Measurements from ENCODE around the gene OSBP2. TPM values are rescaled to one million over a fixed set of nuclear protein-coding genes. Genes with fewer than 3 reads are reported as not detected.

The OSBP2 gene
- total and polyA plus RNA-seq, 2 of the 13 experiments (the other 11 are each of a cell fraction or from before 2014, with no cell fraction given): 5.0 to 7.7 TPM

GRCh38 chr22:30894371-30894740, 199.7 kb downstream of the OSBP2 start:
- 87% methylated on average over 3 of the region's 3 CpGs for WGBS (ENCODE audit: low lambda C conversion rate)
- FAIRE-seq (no peak), ATAC-seq (no peak), DNase-seq (ENCODE audit: low spot score) (no peak)
- peaks cover 7 to 9% of the 10 kb centered on the region in 2 experiments; a peak in 4 of 5 replicates for H3K36me3 ChIP-seq (replicated peaks in 1 of 2; ENCODE audit: control insufficient read depth in 1 of 2, insufficient read depth in 2 of 2, low read length in 2 of 2)
- no peak overlapping the region for H3K4me2 ChIP-seq (ENCODE audit: low read depth, low read length)
- intact Hi-C loops (cut with micrococcal nuclease; ENCODE audit: unreplicated experiment): no loop called here
- no TSS peak for BruUV-seq (replicated peaks)
- no peak for TF ChIP-seq PPARG (CRISPR knock-in tag; conservative IDR thresholded peaks at IDR 0.05)
- TF ChIP-seq, protein P1, sequence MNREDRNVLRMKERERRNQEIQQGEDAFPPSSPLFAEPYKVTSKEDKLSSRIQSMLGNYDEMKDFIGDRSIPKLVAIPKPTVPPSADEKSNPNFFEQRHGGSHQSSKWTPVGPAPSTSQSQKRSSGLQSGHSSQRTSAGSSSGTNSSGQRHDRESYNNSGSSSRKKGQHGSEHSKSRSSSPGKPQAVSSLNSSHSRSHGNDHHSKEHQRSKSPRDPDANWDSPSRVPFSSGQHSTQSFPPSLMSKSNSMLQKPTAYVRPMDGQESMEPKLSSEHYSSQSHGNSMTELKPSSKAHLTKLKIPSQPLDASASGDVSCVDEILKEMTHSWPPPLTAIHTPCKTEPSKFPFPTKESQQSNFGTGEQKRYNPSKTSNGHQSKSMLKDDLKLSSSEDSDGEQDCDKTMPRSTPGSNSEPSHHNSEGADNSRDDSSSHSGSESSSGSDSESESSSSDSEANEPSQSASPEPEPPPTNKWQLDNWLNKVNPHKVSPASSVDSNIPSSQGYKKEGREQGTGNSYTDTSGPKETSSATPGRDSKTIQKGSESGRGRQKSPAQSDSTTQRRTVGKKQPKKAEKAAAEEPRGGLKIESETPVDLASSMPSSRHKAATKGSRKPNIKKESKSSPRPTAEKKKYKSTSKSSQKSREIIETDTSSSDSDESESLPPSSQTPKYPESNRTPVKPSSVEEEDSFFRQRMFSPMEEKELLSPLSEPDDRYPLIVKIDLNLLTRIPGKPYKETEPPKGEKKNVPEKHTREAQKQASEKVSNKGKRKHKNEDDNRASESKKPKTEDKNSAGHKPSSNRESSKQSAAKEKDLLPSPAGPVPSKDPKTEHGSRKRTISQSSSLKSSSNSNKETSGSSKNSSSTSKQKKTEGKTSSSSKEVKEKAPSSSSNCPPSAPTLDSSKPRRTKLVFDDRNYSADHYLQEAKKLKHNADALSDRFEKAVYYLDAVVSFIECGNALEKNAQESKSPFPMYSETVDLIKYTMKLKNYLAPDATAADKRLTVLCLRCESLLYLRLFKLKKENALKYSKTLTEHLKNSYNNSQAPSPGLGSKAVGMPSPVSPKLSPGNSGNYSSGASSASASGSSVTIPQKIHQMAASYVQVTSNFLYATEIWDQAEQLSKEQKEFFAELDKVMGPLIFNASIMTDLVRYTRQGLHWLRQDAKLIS (CRISPR knock-in tag; IDR thresholded peaks at IDR 0.05): no peak
- H2AFZ ChIP-seq (ENCODE audit: low read length): no peak overlapping the region
- no peak overlapping the region for H3K27ac ChIP-seq (ENCODE audit: extremely low read length, insufficient read depth, low read length)
- no peaks in the 10 kb centered on the region for H3K9me3 ChIP-seq (ENCODE audit: low read length)
- no peaks in the 10 kb centered on the region for H3K79me2 ChIP-seq (ENCODE audit: insufficient read depth, low read length)
- no peak overlapping the region for H3K4me3 ChIP-seq (replicated peaks in 1 of 3; ENCODE audit: insufficient read depth in 1 of 3, low read depth in 2 of 3, low read length in 3 of 3)
- in situ Hi-C loops (cut with HindIII; ENCODE audit: extremely low pct_ligation_motif_present, low pct_unique_long_range_greater_than_20kb): loop anchor here (10.0 kb wide), 1 partner anchor 130 kb away; no protein-coding TSS in a partner anchor
- no peaks in the 10 kb centered on the region for H3K27me3 ChIP-seq (ENCODE audit: control insufficient read depth in 1 of 2, insufficient read depth in 2 of 2, low read length in 2 of 2)
- ChIA-PET POLR2A (no interaction called here), CTCF (ENCODE audit: low intra/inter-chr PET ratio, low total read pairs) (no interaction called here)
- peaks cover 8% of the 10 kb centered on the region for H3K4me1 ChIP-seq (ENCODE audit: insufficient read depth, low read length)
- H4K20me1 ChIP-seq (ENCODE audit: insufficient read depth, low read length): no peaks in the 10 kb centered on the region
- H3K9ac ChIP-seq (ENCODE audit: insufficient read depth, low read depth, low read length): no peak overlapping the region

DNA sequence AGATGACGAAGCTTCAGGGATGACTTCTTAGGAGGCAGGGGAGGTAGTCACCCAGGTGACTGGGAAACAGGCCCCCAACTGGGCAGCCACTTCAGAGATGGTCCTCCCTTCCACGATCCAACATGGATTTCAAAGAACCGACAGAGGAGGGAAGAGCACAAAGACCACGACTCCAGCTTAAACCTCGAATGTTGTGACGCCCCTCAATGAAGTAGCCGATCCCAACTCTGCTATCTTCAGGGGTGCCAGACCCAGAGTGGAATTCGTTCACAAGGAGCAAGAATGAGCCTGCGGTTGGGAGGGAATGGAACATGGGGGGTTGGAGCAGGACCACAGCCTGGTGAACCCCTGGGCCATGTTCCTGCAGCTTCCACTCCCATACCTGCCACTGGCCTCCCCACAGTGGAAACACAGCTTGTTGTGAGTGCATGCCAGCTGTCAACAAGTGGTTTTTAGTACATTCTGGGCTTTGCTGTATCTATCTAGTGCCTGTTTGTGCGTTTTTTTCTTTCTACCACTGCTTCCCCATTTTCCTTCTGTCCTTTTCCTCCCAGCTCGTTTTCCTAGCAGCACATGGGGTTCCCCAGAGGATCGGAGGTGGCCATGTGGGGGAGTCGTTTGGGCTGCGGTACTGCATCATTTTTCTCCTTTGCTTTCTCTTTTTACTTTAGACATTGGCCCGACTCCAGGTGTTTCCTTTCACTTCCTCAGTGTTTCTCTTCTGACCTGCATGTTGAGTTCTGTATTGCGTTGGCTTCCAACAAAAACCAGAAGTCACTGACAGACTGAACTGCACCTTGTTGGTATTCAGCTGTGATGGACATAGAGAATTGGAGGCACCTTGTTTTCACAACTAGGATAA, 208.1 kb downstream of the OSBP2 start:
- H3K27me3 ChIP-seq (ENCODE audit: control insufficient read depth in 1 of 2, insufficient read depth in 2 of 2, low read length in 2 of 2): no peaks in the 10 kb centered on the region
- no peak for DNase-seq (ENCODE audit: low spot score)
- H4K20me1 ChIP-seq (ENCODE audit: insufficient read depth, low read length): no peaks in the 10 kb centered on the region
- no peak overlapping the region for H3K4me2 ChIP-seq (ENCODE audit: low read depth, low read length)
- intact Hi-C loops (cut with micrococcal nuclease; ENCODE audit: unreplicated experiment): no loop called here
- H3K9me3 ChIP-seq (ENCODE audit: low read length): no peaks in the 10 kb centered on the region
- no peak for FAIRE-seq
- no peaks in the 10 kb centered on the region for H3K4me1 ChIP-seq (ENCODE audit: insufficient read depth, low read length)
- H3K36me3 ChIP-seq (replicated peaks in 1 of 2; ENCODE audit: control insufficient read depth in 1 of 2, insufficient read depth in 2 of 2, low read length in 2 of 2): peaks cover 6 to 14% of the 10 kb centered on the region in 2 experiments; a peak in 2 of 5 replicates
- H2AFZ ChIP-seq (ENCODE audit: low read length): no peak overlapping the region
- BruUV-seq (replicated peaks): no TSS peak
- 92% methylated on average over 16 of the region's 16 CpGs for WGBS (ENCODE audit: low lambda C conversion rate)
- in situ Hi-C loops (cut with HindIII; ENCODE audit: extremely low pct_ligation_motif_present, low pct_unique_long_range_greater_than_20kb): no loop called here
- TF ChIP-seq PHF20 (CRISPR knock-in tag; IDR thresholded peaks at IDR 0.05) (no peak), TCF12 (IDR thresholded peaks at IDR 0.05) (no peak), TCF12 (CRISPR knock-in tag; IDR thresholded peaks at IDR 0.05) (no peak)
- TF ChIP-seq, protein P2, sequence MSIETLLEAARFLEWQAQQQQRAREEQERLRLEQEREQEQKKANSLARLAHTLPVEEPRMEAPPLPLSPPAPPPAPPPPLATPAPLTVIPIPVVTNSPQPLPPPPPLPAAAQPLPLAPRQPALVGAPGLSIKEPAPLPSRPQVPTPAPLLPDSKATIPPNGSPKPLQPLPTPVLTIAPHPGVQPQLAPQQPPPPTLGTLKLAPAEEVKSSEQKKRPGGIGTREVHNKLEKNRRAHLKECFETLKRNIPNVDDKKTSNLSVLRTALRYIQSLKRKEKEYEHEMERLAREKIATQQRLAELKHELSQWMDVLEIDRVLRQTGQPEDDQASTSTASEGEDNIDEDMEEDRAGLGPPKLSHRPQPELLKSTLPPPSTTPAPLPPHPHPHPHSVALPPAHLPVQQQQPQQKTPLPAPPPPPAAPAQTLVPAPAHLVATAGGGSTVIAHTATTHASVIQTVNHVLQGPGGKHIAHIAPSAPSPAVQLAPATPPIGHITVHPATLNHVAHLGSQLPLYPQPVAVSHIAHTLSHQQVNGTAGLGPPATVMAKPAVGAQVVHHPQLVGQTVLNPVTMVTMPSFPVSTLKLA (IDR thresholded peaks at IDR 0.05): peak; percentile 29; the same call in 1 of the 2 replicates
- ChIA-PET POLR2A (no interaction called here), CTCF (ENCODE audit: low intra/inter-chr PET ratio, low total read pairs) (no interaction called here)
- ATAC-seq: no peak
- H3K9ac ChIP-seq (ENCODE audit: insufficient read depth, low read depth, low read length): no peak overlapping the region
- no peak overlapping the region for H3K27ac ChIP-seq (ENCODE audit: extremely low read length, insufficient read depth, low read length)
- H3K4me3 ChIP-seq (replicated peaks in 1 of 3; ENCODE audit: insufficient read depth in 1 of 3, low read depth in 2 of 3, low read length in 3 of 3): no peak overlapping the region
- H3K79me2 ChIP-seq (ENCODE audit: insufficient read depth, low read length): no peaks in the 10 kb centered on the region
